ENCODE measurements around the gene TEC. TPM values are rescaled to one million over a fixed set of nuclear protein-coding genes. Genes with fewer than 3 reads are reported as not detected.

TEC gene
- total RNA-seq, 2 experiments from 2014 or later = 2.1 to 11.5 TPM

GRCh38 chr4:48275686-48276085 is 6.0 kb upstream of the TEC start:
- CTCF ChIA-PET (ENCODE audit: unreplicated experiment) = interaction anchor here (0.7 kb wide), 1 partner anchor 133 kb away, joined by 3 read pairs; no protein-coding TSS in a partner anchor
- no peak overlapping the region for H3K4me3 ChIP-seq (ENCODE audit: low read depth, low read length, poor library complexity, severe bottlenecking)
- H2AFZ ChIP-seq (ENCODE audit: low read length) = no peak overlapping the region
- H3K27ac ChIP-seq (ENCODE audit: low read depth, low read length, poor library complexity, severe bottlenecking) = no peak overlapping the region
- no peaks in the 10 kb centered on the region for H3K9me3 ChIP-seq (ENCODE audit: low read length)
- intact Hi-C loops (cut with micrococcal nuclease; ENCODE audit: unreplicated experiment) = loop anchor here (1.0 to 10.0 kb wide), 3 partner anchors 133 to 361 kb away; partner anchors contain the start of gene NFXL1
- peaks cover 4% of the 10 kb centered on the region for H3K4me1 ChIP-seq (ENCODE audit: insufficient read depth, low read length, poor library complexity, severe bottlenecking)
- no peaks in the 10 kb centered on the region for H3K36me3 ChIP-seq (ENCODE audit: insufficient read depth, low read length)
- BruUV-seq (replicated peaks) = no TSS peak
- no peak overlapping the region for H3K4me2 ChIP-seq (ENCODE audit: low read length)
- DNase-seq (ENCODE audit: low spot score) = no peak
- no peaks in the 10 kb centered on the region for H3K9me2 ChIP-seq (ENCODE audit: insufficient read depth, low read length)
- POLR2A ChIA-PET = interaction anchor here (0.6 kb wide), 1 partner anchor 133 kb away, joined by 3 read pairs; no protein-coding TSS in a partner anchor
- no peaks in the 10 kb centered on the region for H4K20me1 ChIP-seq (ENCODE audit: insufficient read depth, low read length)
- no peak for TF ChIP-seq CTCF (conservative IDR thresholded peaks at IDR 0.05; ENCODE audit: low read length)
- no peak for TF ChIP-seq EZH2phosphoT487 (IDR thresholded peaks at IDR 0.05; ENCODE audit: borderline replicate concordance, low read depth, low read length)
- H3K79me2 ChIP-seq (ENCODE audit: insufficient read depth, low read depth, low read length) = no peaks in the 10 kb centered on the region

GRCh38 chr4:48275247-48275646 is 5.6 kb upstream of the TEC start:
- H3K9me3 ChIP-seq (ENCODE audit: low read length) = no peaks in the 10 kb centered on the region
- no peaks in the 10 kb centered on the region for H3K9me2 ChIP-seq (ENCODE audit: insufficient read depth, low read length)
- H3K4me3 ChIP-seq (ENCODE audit: low read depth, low read length, poor library complexity, severe bottlenecking) = no peak overlapping the region
- TF ChIP-seq EZH2phosphoT487 (IDR thresholded peaks at IDR 0.05; ENCODE audit: borderline replicate concordance, low read depth, low read length) = no peak
- peak; percentile 85 for TF ChIP-seq CTCF (conservative IDR thresholded peaks at IDR 0.05; ENCODE audit: low read length)
- intact Hi-C loops (cut with micrococcal nuclease; ENCODE audit: unreplicated experiment) = loop anchor here (5.0 to 10.0 kb wide), 2 partner anchors 133 to 360 kb away; partner anchors contain the start of gene NFXL1
- CTCF ChIA-PET (ENCODE audit: unreplicated experiment) = interaction anchor here (0.7 kb wide), 1 partner anchor 133 kb away, joined by 3 read pairs; no protein-coding TSS in a partner anchor
- peak; percentile 45 for DNase-seq (ENCODE audit: low spot score)
- H3K36me3 ChIP-seq (ENCODE audit: insufficient read depth, low read length) = no peaks in the 10 kb centered on the region
- no peaks in the 10 kb centered on the region for H4K20me1 ChIP-seq (ENCODE audit: insufficient read depth, low read length)
- no TSS peak for BruUV-seq (replicated peaks)
- peaks cover 8% of the 10 kb centered on the region for H3K4me1 ChIP-seq (ENCODE audit: insufficient read depth, low read length, poor library complexity, severe bottlenecking)
- no peaks in the 10 kb centered on the region for H3K79me2 ChIP-seq (ENCODE audit: insufficient read depth, low read depth, low read length)
- no peak overlapping the region for H3K27ac ChIP-seq (ENCODE audit: low read depth, low read length, poor library complexity, severe bottlenecking)
- H2AFZ ChIP-seq (ENCODE audit: low read length) = no peak overlapping the region
- no peak overlapping the region for H3K4me2 ChIP-seq (ENCODE audit: low read length)
- POLR2A ChIA-PET = no interaction called here

GRCh38 chr4:48271626-48272025 is 2.0 kb upstream of the TEC start:
- DNase-seq (ENCODE audit: low spot score) = no peak
- Histone ChIP-seq H3K36me3 (ENCODE audit: insufficient read depth, low read length) (no peaks in the 10 kb centered on the region), H3K4me2 (ENCODE audit: low read length) (no peak overlapping the region), H2AFZ (ENCODE audit: low read length) (no peak overlapping the region), H3K4me1 (ENCODE audit: insufficient read depth, low read length, poor library complexity, severe bottlenecking) (peaks cover 14% of the 10 kb centered on the region), H4K20me1 (ENCODE audit: insufficient read depth, low read length) (no peaks in the 10 kb centered on the region), H3K27ac (ENCODE audit: low read depth, low read length, poor library complexity, severe bottlenecking) (no peak overlapping the region), H3K4me3 (ENCODE audit: low read depth, low read length, poor library complexity, severe bottlenecking) (no peak overlapping the region), H3K79me2 (ENCODE audit: insufficient read depth, low read depth, low read length) (no peaks in the 10 kb centered on the region), H3K9me3 (ENCODE audit: low read length) (no peaks in the 10 kb centered on the region), H3K9me2 (ENCODE audit: insufficient read depth, low read length) (no peaks in the 10 kb centered on the region)
- intact Hi-C loops (cut with micrococcal nuclease; ENCODE audit: unreplicated experiment) = loop anchor here (2.0 to 10.0 kb wide), 3 partner anchors 225 to 357 kb away; partner anchors contain the start of genes CNGA1, NFXL1 and NIPAL1
- ChIA-PET CTCF (ENCODE audit: unreplicated experiment) (no interaction called here), POLR2A (interaction anchor here (0.6 to 1.6 kb wide), 4 partner anchors 11 to 291 kb away, joined by 3 to 4 read pairs (median 3); no protein-coding TSS in a partner anchor)
- TF ChIP-seq EZH2phosphoT487 (IDR thresholded peaks at IDR 0.05; ENCODE audit: borderline replicate concordance, low read depth, low read length) = no peak
- TF ChIP-seq CTCF (conservative IDR thresholded peaks at IDR 0.05; ENCODE audit: low read length) = no peak
- BruUV-seq (replicated peaks) = no TSS peak
